GM06990 (cell line): ENCODE results near the gene SLC41A3.

Experiments used
- DNase-seq: peaks from one replicate; pipeline ENCODE4 v3.0.0-alpha.2; 2011; ENCODE audit not compliant: insufficient read length; ENCODE audit errors: extremely low read depth
- H3K27me3 ChIP-seq: replicated peaks from 2 replicates; pipeline ENCODE4 v1.6.0; 2011; ENCODE audit warnings: low read length; ENCODE audit not compliant: control insufficient read depth, insufficient read depth
- H3K36me3 ChIP-seq: 2 replicates; pipeline ENCODE4 v1.5.1; 2011; ENCODE audit warnings: low read length; ENCODE audit not compliant: control insufficient read depth, insufficient read depth
- H3K4me3 ChIP-seq: replicated peaks from 2 replicates; pipeline ENCODE4 v1.5.1; 2011; ENCODE audit warnings: low read depth, mild to moderate bottlenecking, control low read depth, low read length
- TF ChIP-seq, protein P1 (sequence below): IDR thresholded peaks from 2 replicates; pipeline ENCODE4 v1.5.1; 2011; ENCODE audit warnings: low read length, control low read depth, mild to moderate bottlenecking, inconsistent platforms; ENCODE audit not compliant: insufficient read depth, poor library complexity, severe bottlenecking

SLC41A3 gene

DNA sequence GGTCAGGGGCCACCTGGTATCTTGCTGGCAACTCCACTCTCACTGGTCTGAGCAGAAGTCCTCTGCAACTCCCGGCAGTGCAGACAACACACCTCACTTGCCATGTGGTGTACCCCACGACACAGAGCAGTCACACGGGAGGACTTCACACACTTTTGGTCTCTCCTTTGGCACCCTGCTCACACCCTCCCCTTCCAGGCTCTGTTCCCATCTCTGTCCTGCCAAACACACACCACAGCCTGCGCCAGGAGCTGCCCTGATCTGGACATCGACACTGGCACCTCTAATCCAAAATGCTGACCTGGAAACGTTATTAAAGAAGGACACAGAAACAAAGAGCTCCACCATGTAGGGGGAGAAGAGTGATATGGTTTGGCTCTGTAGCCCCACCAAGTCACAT is 57.2 kb downstream of the SLC41A3 start:
- no peak for DNase-seq
- TF ChIP-seq, protein P1, sequence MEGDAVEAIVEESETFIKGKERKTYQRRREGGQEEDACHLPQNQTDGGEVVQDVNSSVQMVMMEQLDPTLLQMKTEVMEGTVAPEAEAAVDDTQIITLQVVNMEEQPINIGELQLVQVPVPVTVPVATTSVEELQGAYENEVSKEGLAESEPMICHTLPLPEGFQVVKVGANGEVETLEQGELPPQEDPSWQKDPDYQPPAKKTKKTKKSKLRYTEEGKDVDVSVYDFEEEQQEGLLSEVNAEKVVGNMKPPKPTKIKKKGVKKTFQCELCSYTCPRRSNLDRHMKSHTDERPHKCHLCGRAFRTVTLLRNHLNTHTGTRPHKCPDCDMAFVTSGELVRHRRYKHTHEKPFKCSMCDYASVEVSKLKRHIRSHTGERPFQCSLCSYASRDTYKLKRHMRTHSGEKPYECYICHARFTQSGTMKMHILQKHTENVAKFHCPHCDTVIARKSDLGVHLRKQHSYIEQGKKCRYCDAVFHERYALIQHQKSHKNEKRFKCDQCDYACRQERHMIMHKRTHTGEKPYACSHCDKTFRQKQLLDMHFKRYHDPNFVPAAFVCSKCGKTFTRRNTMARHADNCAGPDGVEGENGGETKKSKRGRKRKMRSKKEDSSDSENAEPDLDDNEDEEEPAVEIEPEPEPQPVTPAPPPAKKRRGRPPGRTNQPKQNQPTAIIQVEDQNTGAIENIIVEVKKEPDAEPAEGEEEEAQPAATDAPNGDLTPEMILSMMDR: no peak
- no peak overlapping the region for H3K4me3 ChIP-seq
- H3K36me3 ChIP-seq: peaks cover 2% of the 10 kb centered on the region; the same call in 1 of the 2 replicates
- H3K27me3 ChIP-seq: no peaks in the 10 kb centered on the region

- H3K27me3 ChIP-seq: no peaks in the 10 kb centered on the region
- peaks cover 2% of the 10 kb centered on the region; the same call in 1 of the 2 replicates for H3K36me3 ChIP-seq
- DNase-seq: no peak
- TF ChIP-seq, protein P1: no peak
- H3K4me3 ChIP-seq: no peak overlapping the region
These were observed 57.6 kb downstream of the SLC41A3 start for GRCh38 chr3:126026277-126026751.

DNA sequence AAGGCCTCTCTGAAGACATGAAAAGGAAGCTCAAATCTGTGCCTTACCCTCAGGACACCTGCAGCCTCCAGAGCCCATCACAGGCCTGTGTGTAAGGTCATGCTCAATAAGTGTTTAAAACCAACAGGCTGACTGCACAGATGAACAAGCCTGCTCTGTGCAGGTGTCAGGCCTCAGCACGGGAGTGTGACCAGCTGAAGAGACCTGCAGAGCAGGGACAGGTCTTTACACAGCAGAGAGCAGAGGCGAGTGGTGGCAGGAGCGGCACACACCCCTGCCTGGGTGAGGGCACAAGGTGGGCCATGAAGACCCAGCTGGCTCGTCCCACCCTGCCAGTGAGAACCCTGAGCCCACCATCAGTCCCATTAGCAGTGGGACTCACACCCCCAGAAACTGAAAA is 58.1 kb downstream of the SLC41A3 start:
- no peak for DNase-seq
- TF ChIP-seq, protein P1: no peak
- peaks cover 2% of the 10 kb centered on the region; the same call in 1 of the 2 replicates for H3K36me3 ChIP-seq
- H3K27me3 ChIP-seq: no peaks in the 10 kb centered on the region
- H3K4me3 ChIP-seq: no peak overlapping the region

DNA sequence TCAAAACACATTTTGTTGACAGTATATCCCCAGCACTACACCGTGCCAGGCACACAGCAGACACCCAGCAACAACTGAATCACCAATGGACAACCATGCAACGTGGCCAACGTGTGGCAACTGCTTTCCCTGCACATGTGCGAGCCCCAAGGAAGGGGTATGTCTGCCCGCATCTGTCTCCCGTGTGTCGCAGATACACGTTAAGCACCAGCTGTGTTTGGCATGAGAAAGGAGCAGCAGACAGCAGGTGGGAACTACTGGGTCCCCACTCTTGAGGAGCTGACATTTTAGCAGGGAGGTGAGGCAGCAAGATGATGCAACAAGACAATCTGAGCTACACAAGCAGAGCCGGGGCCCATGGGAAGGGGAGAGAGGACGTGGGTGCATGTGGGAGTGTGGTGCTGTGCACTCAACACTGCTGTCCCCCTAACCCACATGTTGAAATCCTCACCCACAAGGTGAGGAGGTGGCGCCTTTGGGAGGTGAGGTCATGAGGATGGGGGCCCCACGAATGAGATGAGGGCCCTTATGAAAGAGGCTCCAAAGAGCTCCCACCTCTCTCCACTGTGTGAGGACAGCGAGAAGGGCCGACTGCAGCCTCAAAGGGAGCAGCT is 58.7 kb downstream of the SLC41A3 start:
- Histone ChIP-seq H3K36me3 (peaks cover 2% of the 10 kb centered on the region; the same call in 1 of the 2 replicates), H3K27me3 (no peaks in the 10 kb centered on the region), H3K4me3 (no peak overlapping the region)
- TF ChIP-seq, protein P1: no peak
- DNase-seq: no peak

DNA sequence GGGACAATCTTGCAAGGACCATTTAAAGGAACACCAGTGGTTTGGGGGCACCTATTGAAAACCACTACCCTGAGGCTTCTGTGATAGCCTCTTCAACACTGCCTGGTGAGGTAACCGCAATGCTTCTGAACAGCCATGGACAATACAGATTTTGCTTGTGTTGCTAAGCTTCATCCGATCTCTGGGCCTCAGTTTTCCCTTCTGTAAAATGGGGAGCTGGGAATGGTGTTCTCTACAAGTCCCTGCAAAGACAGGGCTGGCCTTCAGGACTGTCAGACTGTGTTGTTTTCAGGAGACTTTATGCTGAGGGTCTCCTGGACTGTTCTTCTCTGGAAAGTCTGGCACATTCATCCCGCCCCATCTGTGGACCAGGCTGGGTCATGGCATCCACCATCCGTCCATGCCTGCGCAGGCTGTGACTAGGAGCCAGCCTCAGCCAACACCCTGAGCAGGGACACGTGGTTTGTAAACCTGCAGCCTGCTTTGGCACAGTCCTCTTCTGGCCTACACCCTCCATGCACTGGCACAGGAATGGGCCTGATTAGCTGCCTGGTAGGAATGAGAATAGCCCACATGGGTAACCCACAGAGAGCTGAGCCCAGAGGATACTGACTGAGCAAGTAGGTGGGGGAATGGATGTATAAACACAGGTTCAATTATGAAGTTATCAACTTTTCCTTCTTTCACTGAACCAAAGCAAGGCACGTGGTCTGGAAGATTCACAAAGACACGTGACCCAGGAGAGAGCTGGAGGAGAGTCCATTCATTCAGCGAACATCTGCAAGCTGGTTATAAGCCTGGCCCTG is 59.7 kb downstream of the SLC41A3 start:
- peaks cover 2% of the 10 kb centered on the region; the same call in 1 of the 2 replicates for H3K36me3 ChIP-seq
- DNase-seq: no peak
- H3K4me3 ChIP-seq: no peak overlapping the region
- H3K27me3 ChIP-seq: no peaks in the 10 kb centered on the region
- TF ChIP-seq, protein P1: no peak
